ENCODE results near the gene KIF26B. TPM values are rescaled to one million over a fixed set of nuclear protein-coding genes. Genes with fewer than 3 reads are reported as not detected.

The KIF26B gene
- total and polyA plus RNA-seq, 2 experiments from 2014 or later = 0.03 to 0.76 TPM

GRCh38 chr1:245717611-245718010 lies 562.8 kb downstream of the KIF26B start:
- Mint-ChIP-seq H3K4me3 (no peak overlapping the region), H3K27me3 (ENCODE audit: insufficient read depth, low read depth, poor library complexity) (peaks cover 8% of the 10 kb centered on the region), H3K27ac (no peak overlapping the region), H3K4me1 (peaks cover 6% of the 10 kb centered on the region; the same call in 2 of the 3 replicates), H3K9me3 (no peaks in the 10 kb centered on the region), H3K36me3 (ENCODE audit: low read depth) (no peaks in the 10 kb centered on the region)
- no peaks in the 10 kb centered on the region for H3F3A ChIP-seq (replicated peaks; ENCODE audit: low read depth)
- no peak overlapping the region for H3K4me2 ChIP-seq
- H3K4me1 ChIP-seq (ENCODE audit: insufficient read depth) = no peaks in the 10 kb centered on the region
- no peaks in the 10 kb centered on the region for H3K27me3 ChIP-seq (ENCODE audit: insufficient read depth)
- no peaks in the 10 kb centered on the region for H3K79me2 ChIP-seq (replicated peaks; ENCODE audit: insufficient read depth)
- H4K20me1 ChIP-seq (replicated peaks; ENCODE audit: insufficient read depth) = no peaks in the 10 kb centered on the region
- H3K36me3 ChIP-seq (ENCODE audit: insufficient read depth) = no peaks in the 10 kb centered on the region
- DNase-seq (ENCODE audit: low spot score) (no peak), ATAC-seq (no peak)
- H3K4me3 ChIP-seq = no peak overlapping the region
- H3K9me2 ChIP-seq (ENCODE audit: insufficient read depth) = peaks cover 13% of the 10 kb centered on the region; the same call in 1 of the 2 replicates
- TF ChIP-seq, protein P1, sequence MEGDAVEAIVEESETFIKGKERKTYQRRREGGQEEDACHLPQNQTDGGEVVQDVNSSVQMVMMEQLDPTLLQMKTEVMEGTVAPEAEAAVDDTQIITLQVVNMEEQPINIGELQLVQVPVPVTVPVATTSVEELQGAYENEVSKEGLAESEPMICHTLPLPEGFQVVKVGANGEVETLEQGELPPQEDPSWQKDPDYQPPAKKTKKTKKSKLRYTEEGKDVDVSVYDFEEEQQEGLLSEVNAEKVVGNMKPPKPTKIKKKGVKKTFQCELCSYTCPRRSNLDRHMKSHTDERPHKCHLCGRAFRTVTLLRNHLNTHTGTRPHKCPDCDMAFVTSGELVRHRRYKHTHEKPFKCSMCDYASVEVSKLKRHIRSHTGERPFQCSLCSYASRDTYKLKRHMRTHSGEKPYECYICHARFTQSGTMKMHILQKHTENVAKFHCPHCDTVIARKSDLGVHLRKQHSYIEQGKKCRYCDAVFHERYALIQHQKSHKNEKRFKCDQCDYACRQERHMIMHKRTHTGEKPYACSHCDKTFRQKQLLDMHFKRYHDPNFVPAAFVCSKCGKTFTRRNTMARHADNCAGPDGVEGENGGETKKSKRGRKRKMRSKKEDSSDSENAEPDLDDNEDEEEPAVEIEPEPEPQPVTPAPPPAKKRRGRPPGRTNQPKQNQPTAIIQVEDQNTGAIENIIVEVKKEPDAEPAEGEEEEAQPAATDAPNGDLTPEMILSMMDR (conservative IDR thresholded peaks at IDR 0.05; ENCODE audit: low read depth in 2 of 2) = no peak
- no peak for TF ChIP-seq STAT1 (IDR thresholded peaks at IDR 0.05; ENCODE audit: unreplicated experiment)
- TF ChIP-seq, protein P2, sequence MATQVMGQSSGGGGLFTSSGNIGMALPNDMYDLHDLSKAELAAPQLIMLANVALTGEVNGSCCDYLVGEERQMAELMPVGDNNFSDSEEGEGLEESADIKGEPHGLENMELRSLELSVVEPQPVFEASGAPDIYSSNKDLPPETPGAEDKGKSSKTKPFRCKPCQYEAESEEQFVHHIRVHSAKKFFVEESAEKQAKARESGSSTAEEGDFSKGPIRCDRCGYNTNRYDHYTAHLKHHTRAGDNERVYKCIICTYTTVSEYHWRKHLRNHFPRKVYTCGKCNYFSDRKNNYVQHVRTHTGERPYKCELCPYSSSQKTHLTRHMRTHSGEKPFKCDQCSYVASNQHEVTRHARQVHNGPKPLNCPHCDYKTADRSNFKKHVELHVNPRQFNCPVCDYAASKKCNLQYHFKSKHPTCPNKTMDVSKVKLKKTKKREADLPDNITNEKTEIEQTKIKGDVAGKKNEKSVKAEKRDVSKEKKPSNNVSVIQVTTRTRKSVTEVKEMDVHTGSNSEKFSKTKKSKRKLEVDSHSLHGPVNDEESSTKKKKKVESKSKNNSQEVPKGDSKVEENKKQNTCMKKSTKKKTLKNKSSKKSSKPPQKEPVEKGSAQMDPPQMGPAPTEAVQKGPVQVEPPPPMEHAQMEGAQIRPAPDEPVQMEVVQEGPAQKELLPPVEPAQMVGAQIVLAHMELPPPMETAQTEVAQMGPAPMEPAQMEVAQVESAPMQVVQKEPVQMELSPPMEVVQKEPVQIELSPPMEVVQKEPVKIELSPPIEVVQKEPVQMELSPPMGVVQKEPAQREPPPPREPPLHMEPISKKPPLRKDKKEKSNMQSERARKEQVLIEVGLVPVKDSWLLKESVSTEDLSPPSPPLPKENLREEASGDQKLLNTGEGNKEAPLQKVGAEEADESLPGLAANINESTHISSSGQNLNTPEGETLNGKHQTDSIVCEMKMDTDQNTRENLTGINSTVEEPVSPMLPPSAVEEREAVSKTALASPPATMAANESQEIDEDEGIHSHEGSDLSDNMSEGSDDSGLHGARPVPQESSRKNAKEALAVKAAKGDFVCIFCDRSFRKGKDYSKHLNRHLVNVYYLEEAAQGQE (IDR thresholded peaks at IDR 0.05; ENCODE audit: unreplicated experiment) = no peak
- TF ChIP-seq EZH2phosphoT487 (IDR thresholded peaks at IDR 0.05; ENCODE audit: unreplicated experiment) = no peak
- no peak for TF ChIP-seq EZH2 (IDR thresholded peaks at IDR 0.05; ENCODE audit: low read depth, unreplicated experiment)
- no peak for TF ChIP-seq ZNF114 (CRISPR knock-in tag; IDR thresholded peaks at IDR 0.05)
- TF ChIP-seq JUNB (IDR thresholded peaks at IDR 0.05; ENCODE audit: unreplicated experiment) = no peak
- TF ChIP-seq ETS1 (IDR thresholded peaks at IDR 0.05) = no peak
- no peak for TF ChIP-seq ZNF331 (CRISPR knock-in tag; IDR thresholded peaks at IDR 0.05; ENCODE audit: low read depth)
- no peak for TF ChIP-seq NANOG (IDR thresholded peaks at IDR 0.05; ENCODE audit: borderline replicate concordance)
- no peak for TF ChIP-seq CREB1 (CRISPR knock-in tag; IDR thresholded peaks at IDR 0.05; ENCODE audit: low read depth)
- no peak for TF ChIP-seq POLR2AphosphoS5 (IDR thresholded peaks at IDR 0.05; ENCODE audit: low read depth)
- TF ChIP-seq ZNF462 (CRISPR knock-in tag; IDR thresholded peaks at IDR 0.05) = no peak
- no peak overlapping the region for H3K27ac ChIP-seq (ENCODE audit: low read depth)
- H2AFZ ChIP-seq = no peak overlapping the region
